HPDE6-E6E7 (cell line): Measurements from ENCODE around the gene ABTB1.

ENCODE experiments used
- DNase-seq: peaks from one replicate; pipeline ENCODE4 v3.0.0; 2011; ENCODE audit warnings: missing footprints; ENCODE audit errors: extremely low spot score

The ABTB1 gene

DNA sequence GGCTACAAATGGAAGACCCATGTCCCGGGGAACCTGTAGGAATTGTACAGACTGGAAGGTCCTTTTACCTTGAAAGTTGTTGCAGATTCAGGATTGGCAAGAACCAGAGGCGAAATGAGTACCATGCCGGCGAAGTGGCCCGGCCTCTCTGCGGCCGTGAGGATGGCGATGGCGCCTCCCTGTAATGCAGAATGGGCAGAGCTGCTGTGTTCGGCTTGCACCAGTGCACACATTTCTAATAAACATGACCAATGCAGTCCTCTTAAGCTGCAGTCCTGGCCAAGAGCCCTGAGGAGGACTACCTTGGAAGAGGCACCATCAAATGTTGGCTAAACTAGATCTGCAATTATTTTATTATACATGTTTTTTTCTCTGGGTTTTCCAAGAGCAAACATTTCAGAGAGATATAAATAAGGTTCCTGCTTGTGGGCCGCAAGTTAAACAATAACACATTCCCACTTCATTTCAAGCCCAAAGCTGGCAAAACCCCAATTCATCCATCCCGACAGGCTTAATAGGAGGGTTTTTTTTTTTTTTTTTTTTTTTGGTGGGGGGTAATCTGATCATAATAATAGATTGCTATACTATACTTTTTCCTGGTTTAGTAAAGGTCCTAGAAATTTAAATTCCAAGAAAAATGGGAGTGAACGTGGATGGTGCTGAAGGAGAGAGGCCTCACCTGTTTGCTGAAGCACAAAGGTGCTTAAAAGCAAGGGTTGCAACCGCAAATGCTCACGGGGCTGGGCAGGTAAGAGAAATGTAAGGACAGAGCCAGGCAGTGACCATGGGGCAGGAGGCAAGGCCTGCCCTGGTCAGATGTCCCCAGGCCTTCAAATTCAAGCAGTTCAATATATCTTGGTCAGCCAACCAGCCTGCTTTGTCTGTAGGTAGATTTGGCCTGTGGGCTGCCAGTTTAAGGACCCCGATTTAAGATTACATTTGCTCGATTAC is 48.5 kb downstream of the ABTB1 start:
- DNase-seq, result no peak

DNA sequence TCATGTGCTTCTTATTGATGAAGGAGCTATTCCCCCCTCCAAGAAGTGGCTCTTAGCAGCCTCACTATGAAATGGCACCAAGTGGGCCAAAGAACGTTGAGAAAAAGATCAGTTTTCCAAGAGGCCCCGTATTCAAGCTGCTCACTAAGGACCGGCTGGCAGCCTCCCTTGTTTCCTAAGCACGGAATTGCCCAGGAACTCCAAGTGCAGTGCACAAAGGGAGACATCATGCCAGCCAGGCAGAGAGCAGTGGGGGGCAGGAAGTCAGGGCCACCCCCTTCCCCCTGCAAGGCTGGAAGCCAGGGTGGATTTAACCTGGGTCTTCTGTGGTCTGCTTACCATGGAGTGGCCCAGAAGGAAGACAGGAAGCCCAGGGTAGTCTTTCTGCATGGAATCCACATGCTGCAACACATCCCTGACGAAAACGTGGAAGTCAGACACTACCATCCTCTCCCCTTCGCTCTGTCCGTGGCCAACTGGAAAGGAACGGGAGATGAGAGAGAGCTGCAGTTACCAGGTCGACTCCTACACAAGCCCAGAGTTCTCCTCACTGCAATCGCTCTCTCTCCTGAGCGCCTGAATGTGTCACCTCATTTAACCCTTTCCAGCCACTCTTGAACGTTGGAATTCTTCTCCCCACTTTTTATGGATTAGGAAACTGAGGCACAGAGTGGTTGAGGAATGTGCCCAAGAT is 49.5 kb downstream of the ABTB1 start:
- no peak for DNase-seq

DNA sequence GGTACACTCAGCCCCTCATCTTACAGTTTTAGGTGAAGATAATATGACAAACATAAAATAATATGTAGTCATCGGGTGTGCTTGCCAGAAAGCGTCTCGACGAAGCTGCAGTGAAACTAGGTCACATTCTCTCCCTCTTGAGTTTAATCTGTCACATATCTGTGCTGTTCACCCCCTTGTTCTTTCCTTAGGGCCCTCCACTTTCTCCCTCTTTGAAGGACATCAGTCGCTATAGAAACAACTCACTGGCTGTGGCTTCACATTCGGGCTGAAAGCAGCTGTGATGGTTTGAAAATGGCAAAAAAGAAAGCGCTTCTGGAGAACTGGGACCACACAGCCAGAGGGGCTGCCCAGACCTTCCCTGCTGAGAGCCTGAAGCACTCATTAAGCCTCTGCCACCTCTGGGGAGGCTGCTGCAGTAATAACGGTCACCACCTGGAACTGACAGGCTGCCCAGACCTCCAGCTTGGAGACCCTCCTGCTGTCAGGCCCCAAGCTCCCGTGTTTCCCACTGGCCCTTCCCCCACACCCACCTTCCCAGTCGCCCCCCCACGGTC is 50.3 kb downstream of the ABTB1 start:
- no peak for DNase-seq

DNA sequence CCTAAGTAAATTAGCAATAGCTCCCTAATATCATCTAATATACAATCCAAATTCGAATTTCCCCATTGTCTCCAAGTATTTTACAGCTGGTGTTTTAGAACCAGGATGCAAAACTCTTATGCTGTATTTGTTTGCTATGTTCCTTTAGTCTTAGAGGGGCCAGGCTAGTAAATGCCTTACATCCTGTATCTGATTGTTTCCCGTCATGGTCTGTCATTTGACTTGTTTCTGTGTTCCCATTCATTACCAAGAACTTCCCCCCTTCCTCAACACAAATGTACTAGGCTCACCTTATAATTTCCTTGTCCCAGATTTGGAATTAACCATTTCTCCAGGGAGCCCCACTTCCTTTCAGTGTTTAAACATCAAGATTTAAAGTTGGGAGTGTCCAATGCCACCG is 54.1 kb downstream of the ABTB1 start:
- no peak for DNase-seq

DNA sequence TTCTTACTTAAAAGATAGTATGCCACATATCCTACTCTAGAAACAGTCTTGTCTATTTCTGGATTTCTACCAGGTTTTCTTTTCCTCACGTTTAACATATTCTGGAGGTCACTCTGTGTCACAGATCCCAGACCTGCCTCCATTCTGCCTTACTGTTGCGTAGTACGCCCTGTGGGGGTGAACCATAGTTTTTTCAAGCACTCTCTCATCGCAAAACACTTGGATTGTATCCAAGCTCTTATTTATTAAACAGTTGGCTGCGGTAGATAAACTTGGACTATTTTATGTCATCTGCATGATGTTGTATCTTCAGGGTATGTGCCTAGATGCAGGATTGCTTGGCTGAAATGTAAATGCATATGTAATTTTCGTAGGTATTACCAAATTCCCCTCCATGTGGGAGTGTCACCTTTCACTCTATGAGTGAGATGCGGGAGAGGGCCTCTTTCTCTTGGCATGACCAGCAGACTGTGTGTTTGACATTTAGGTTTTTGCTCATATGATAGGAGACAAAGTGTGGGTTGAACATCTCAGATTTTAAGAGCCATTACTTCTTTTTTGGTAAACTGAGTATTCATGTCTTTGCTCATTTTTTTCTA is 55.8 kb downstream of the ABTB1 start:
- no peak for DNase-seq

DNA sequence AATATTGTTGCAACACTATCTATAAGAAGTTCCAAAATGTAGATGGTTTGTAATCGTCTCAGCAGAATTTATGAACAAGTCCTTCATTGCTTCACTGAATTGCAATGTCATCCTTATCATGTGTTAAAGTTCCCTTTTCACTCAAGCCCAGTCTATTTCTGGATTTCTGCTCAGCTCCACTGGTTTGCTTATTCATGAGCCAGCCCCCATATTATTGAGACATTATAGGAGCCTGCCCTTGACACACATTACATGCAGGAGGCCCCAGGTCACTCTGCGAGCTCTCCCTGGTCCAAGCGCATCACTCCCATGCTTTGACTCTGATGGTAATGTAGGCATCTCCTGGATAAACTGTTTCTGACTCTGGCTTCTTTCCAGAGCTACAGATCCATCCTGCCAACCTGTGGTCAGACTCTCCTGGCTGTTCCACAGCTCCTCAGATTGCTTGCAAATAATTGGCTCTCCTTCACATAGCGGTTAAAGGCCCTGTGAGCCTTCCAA is 56.9 kb downstream of the ABTB1 start:
- DNase-seq, result no peak

DNA sequence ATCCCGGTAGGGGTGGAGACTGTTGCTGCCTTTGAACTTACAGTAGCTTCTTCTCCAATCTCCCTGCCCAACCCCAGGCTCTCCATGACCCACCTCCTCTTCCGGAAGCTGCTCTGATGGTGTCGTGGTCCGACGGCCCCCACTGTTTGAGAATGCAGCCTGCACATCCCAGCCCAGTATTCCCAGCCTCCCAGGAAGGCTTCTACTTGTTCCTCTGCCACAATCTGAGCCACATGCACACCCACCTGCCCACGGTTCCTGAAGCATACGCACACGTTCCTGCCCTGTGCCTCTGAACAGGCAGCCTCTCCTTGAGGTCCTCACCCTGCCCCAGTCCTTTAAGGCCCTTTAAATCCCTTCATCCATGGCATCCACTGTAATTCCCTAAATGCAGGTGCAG is 57.4 kb downstream of the ABTB1 start:
- no peak for DNase-seq
